ENCODE results near the gene IRX4.

Gene IRX4

DNA sequence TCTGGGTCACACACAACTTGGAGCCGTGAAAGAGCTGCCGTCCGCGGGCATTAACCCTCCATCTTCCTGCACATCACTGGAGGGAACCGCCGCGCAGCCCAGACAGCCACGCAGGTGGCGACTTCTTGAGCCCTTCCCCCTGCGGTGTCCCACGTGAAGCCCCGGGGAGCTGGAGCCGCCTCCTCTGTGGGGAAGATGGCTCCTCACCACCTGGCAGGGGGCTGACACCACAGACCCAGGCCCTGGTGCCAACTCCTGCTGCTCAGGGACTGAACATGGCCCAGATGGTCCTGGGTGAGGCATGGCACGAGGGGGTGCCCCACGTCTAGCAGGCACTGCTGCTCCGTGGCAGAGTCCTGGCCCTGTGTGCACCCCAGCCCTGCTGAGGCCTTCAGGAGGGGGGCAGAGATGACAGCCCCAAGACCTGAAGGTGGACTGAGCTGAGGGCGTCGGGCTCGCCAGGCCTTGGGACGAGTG is 42.6 kb downstream of the IRX4 start:
- TF ChIP-seq TOX (CRISPR knock-in tag; IDR thresholded peaks at IDR 0.05; ENCODE audit: borderline replicate concordance) (no peak), CSDC2 (CRISPR knock-in tag; IDR thresholded peaks at IDR 0.05) (no peak), ZNF8 (CRISPR knock-in tag; IDR thresholded peaks at IDR 0.05) (no peak), ARNTL (CRISPR knock-in tag; IDR thresholded peaks at IDR 0.05; ENCODE audit: borderline replicate concordance, low read depth) (no peak), ZFP30 (CRISPR knock-in tag; IDR thresholded peaks at IDR 0.05) (no peak), PPARA (CRISPR knock-in tag; IDR thresholded peaks at IDR 0.05; ENCODE audit: borderline replicate concordance) (no peak), BACH2 (CRISPR knock-in tag; IDR thresholded peaks at IDR 0.05; ENCODE audit: borderline replicate concordance) (no peak)
- TF ChIP-seq, protein P1, sequence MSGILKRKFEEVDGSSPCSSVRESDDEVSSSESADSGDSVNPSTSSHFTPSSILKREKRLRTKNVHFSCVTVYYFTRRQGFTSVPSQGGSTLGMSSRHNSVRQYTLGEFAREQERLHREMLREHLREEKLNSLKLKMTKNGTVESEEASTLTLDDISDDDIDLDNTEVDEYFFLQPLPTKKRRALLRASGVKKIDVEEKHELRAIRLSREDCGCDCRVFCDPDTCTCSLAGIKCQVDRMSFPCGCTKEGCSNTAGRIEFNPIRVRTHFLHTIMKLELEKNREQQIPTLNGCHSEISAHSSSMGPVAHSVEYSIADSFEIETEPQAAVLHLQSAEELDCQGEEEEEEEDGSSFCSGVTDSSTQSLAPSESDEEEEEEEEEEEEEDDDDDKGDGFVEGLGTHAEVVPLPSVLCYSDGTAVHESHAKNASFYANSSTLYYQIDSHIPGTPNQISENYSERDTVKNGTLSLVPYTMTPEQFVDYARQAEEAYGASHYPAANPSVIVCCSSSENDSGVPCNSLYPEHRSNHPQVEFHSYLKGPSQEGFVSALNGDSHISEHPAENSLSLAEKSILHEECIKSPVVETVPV (CRISPR knock-in tag; IDR thresholded peaks at IDR 0.05) = no peak
- TF ChIP-seq, protein P2, sequence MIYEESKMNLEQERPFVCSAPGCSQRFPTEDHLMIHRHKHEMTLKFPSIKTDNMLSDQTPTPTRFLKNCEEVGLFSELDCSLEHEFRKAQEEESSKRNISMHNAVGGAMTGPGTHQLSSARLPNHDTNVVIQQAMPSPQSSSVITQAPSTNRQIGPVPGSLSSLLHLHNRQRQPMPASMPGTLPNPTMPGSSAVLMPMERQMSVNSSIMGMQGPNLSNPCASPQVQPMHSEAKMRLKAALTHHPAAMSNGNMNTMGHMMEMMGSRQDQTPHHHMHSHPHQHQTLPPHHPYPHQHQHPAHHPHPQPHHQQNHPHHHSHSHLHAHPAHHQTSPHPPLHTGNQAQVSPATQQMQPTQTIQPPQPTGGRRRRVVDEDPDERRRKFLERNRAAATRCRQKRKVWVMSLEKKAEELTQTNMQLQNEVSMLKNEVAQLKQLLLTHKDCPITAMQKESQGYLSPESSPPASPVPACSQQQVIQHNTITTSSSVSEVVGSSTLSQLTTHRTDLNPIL (CRISPR knock-in tag; IDR thresholded peaks at IDR 0.05; ENCODE audit: low read depth) = no peak

DNA sequence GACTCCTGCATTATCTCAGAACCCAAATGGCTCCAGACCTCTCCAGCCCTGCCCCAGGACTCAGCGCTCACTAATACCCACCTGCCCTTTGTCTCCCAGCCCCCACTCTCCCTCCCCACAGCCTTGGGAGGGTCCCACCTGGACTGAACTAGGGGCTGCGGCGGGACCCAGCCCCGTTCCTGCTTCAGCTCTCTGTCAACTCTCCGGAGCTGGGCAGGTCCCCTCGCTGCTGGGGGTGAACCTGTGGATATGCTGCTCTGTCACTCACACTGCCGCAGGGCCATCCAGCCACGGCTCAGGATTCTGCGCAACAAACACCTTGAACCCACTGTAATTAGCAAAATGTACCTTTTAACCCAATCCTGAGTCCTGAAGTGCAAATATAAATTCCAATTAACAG is 44.7 kb downstream of the IRX4 start:
- TF ChIP-seq TCF4 (CRISPR knock-in tag; IDR thresholded peaks at IDR 0.05; ENCODE audit: borderline replicate concordance) = no peak
- no peak for TF ChIP-seq GLIS3 (CRISPR knock-in tag; IDR thresholded peaks at IDR 0.05)
- no peak for TF ChIP-seq ZNF565 (CRISPR knock-in tag; conservative IDR thresholded peaks at IDR 0.05; ENCODE audit: low read depth)
- TF ChIP-seq ZFP30 (CRISPR knock-in tag; IDR thresholded peaks at IDR 0.05) = no peak
- no peak for TF ChIP-seq RARB (CRISPR knock-in tag; IDR thresholded peaks at IDR 0.05)
- TF ChIP-seq, protein P3, sequence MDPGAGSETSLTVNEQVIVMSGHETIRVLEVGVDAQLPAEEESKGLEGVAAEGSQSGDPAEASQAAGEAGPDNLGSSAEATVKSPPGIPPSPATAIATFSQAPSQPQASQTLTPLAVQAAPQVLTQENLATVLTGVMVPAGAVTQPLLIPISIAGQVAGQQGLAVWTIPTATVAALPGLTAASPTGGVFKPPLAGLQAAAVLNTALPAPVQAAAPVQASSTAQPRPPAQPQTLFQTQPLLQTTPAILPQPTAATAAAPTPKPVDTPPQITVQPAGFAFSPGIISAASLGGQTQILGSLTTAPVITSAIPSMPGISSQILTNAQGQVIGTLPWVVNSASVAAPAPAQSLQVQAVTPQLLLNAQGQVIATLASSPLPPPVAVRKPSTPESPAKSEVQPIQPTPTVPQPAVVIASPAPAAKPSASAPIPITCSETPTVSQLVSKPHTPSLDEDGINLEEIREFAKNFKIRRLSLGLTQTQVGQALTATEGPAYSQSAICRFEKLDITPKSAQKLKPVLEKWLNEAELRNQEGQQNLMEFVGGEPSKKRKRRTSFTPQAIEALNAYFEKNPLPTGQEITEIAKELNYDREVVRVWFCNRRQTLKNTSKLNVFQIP (CRISPR knock-in tag; IDR thresholded peaks at IDR 0.05; ENCODE audit: borderline replicate concordance, low read depth) = no peak
- no peak for TF ChIP-seq TOX (CRISPR knock-in tag; IDR thresholded peaks at IDR 0.05; ENCODE audit: borderline replicate concordance)
- no peak for TF ChIP-seq ARNTL (CRISPR knock-in tag; IDR thresholded peaks at IDR 0.05; ENCODE audit: borderline replicate concordance, low read depth)
- TF ChIP-seq ZNF8 (CRISPR knock-in tag; IDR thresholded peaks at IDR 0.05) = no peak
- no peak for TF ChIP-seq ZNF70 (CRISPR knock-in tag; IDR thresholded peaks at IDR 0.05)
- TF ChIP-seq CSDC2 (CRISPR knock-in tag; IDR thresholded peaks at IDR 0.05) = no peak
- ATAC-seq = no peak

More for the DNA sequence above, 42.6 kb downstream of the IRX4 start:
- ATAC-seq = no peak

DNA sequence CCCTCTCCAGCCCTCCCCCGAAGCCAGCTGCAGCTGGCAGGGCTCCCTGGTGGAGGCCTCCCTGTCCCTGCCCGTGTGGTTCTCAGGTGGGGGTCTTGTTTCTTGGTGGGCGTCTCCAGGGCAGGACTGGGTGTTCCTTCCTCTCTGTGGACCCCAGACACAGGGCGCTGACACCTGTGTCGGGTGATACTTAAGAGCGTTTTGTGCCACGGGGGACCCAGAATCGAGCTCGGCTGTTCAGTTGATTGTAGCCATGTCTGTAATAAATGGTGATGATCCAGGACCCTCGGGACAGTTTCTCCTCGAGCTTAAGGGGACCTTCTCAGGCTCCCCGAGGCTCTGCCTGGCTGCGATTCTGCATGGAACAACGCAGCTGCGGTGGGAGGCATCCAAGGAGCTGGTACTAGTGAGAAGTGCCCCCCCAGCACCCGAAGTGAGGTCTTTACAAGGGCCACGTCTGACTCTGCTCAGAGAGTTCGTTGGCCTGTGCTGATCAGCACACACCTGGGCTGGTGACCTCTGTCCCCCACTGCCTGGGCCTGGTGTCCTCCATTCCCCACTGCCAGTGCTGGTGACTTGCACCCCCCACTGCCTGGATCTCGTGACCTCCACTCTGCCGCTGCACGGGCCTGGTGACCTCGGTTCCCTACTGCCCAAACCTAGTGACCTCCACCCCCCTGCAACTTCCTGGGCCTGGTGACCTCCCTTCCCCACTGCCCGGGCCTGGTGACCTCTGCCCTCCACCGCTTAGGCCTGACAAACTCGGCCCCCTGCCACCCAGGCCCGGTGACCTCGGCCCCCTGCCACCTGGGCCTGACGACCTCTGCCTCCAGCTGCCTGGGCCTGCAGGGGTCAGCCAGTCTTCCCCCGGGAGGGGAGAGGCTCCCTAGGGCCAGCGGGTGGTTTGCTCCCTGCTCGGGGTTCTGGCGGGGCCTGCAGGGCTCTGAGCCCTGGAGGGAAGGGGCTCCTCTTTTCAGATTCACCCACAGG is 45.5 kb downstream of the IRX4 start:
- ATAC-seq = no peak
- TF ChIP-seq, protein P4, sequence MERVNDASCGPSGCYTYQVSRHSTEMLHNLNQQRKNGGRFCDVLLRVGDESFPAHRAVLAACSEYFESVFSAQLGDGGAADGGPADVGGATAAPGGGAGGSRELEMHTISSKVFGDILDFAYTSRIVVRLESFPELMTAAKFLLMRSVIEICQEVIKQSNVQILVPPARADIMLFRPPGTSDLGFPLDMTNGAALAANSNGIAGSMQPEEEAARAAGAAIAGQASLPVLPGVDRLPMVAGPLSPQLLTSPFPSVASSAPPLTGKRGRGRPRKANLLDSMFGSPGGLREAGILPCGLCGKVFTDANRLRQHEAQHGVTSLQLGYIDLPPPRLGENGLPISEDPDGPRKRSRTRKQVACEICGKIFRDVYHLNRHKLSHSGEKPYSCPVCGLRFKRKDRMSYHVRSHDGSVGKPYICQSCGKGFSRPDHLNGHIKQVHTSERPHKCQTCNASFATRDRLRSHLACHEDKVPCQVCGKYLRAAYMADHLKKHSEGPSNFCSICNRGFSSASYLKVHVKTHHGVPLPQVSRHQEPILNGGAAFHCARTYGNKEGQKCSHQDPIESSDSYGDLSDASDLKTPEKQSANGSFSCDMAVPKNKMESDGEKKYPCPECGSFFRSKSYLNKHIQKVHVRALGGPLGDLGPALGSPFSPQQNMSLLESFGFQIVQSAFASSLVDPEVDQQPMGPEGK (CRISPR knock-in tag; IDR thresholded peaks at IDR 0.05; ENCODE audit: borderline replicate concordance) = no peak
- TF ChIP-seq, protein P1 (CRISPR knock-in tag; IDR thresholded peaks at IDR 0.05) = no peak
- TF ChIP-seq BACH2 (CRISPR knock-in tag; IDR thresholded peaks at IDR 0.05; ENCODE audit: borderline replicate concordance) (no peak), ZNF565 (CRISPR knock-in tag; conservative IDR thresholded peaks at IDR 0.05; ENCODE audit: low read depth) (no peak), ZNF8 (CRISPR knock-in tag; IDR thresholded peaks at IDR 0.05) (no peak)
